Right lobe of liver (tissue), 4 donors: ENCODE data around the gene DLG4.

ENCODE experiments used
- POLR2A ChIP-seq: fragments of 450-650 bp; IDR thresholded peaks from one replicate; pipeline ENCODE4 v1.6.1; 2017; ENCODE audit warnings: antibody characterized with exemption, mild to moderate bottlenecking
- TF ChIP-seq, protein P1 (sequence below), 4 donors: fragments of 200-600 bp in 3 of 4; fragments of 450-650 bp in 1 of 4; IDR thresholded peaks; one replicate each; pipeline versions ENCODE4 v1.5.1 to v1.8.0; 2016 to 2022; ENCODE audit warnings: antibody characterized with exemption in 4 of 4, mild to moderate bottlenecking in 2 of 4
- donor health status: DM: no; HTN: no; CAD: no.
- donor health status: DM: no; HTN: no; CAD: no.
- donor health status: DM: no; HTN: yes; CAD: no.

DNA sequence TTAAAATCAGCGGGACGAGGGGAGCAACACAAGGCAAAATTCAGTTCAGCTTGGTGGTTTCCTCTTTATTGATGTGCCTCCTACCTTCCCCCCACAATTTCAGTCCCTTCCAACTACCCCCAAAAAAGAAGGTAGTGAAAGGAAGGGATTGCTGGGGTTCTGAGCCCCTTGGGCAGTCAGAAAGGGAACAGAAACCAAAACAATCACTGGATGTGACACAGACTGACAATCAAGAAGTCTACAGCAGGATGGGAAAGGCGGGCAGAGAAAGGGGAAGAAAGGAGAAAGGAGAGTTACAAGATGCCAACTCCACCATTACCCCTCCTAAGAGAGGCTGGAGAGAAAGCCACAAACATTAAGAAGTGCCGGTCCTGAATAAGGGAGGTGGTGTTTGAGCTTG, 20.7 kb upstream of the DLG4 start:
- TF ChIP-seq, protein P1, sequence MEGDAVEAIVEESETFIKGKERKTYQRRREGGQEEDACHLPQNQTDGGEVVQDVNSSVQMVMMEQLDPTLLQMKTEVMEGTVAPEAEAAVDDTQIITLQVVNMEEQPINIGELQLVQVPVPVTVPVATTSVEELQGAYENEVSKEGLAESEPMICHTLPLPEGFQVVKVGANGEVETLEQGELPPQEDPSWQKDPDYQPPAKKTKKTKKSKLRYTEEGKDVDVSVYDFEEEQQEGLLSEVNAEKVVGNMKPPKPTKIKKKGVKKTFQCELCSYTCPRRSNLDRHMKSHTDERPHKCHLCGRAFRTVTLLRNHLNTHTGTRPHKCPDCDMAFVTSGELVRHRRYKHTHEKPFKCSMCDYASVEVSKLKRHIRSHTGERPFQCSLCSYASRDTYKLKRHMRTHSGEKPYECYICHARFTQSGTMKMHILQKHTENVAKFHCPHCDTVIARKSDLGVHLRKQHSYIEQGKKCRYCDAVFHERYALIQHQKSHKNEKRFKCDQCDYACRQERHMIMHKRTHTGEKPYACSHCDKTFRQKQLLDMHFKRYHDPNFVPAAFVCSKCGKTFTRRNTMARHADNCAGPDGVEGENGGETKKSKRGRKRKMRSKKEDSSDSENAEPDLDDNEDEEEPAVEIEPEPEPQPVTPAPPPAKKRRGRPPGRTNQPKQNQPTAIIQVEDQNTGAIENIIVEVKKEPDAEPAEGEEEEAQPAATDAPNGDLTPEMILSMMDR (IDR thresholded peaks at IDR 0.05), result no peak
- no peak for TF ChIP-seq POLR2A
